K562 (cell line): Measurements from ENCODE around the gene CDK4.

Experiments used
- CTCF ChIP-seq, 3 experiments: IDR thresholded peaks in 2 of 3; conservative IDR thresholded peaks in 1 of 3; 2 replicates each; pipeline ENCODE4 v1.5.1; 2011 to 2012; ENCODE audit warnings: low read length in 3 of 3, mild to moderate bottlenecking in 3 of 3, control low read depth in 2 of 3, improper control_type of control experiment in 1 of 3, inconsistent platforms in 1 of 3, low read depth in 1 of 3, mixed read lengths in 1 of 3, moderate library complexity in 1 of 3; ENCODE audit not compliant: insufficient read depth in 2 of 3
- KDM1A ChIP-seq, 2 experiments: fragments of 450-650 bp; IDR thresholded peaks; 2 replicates each; pipeline ENCODE4 v1.6.1; 2016; ENCODE audit warnings: mild to moderate bottlenecking in 2 of 2
- MYNN ChIP-seq, 2 experiments: sonication (generic); formaldehyde crosslinking in 1 of 2; IDR thresholded peaks; 2 replicates each; pipeline versions ENCODE4 v1.5.0 to v1.6.1; 2016 to 2020; ENCODE audit warnings: antibody characterized with exemption in 1 of 2, missing genetic modification reagents in 1 of 2
- NRF1 ChIP-seq, 2 experiments: fragments of 450-650 bp; IDR thresholded peaks in 1 of 2; conservative IDR thresholded peaks in 1 of 2; 2 replicates each; pipeline ENCODE4 v1.6.1; 2014; ENCODE audit warnings: mild to moderate bottlenecking in 2 of 2
- PKNOX1 ChIP-seq: fragments of 450-650 bp; IDR thresholded peaks from 2 replicates; pipeline ENCODE4 v1.6.1; 2016
- POLR2AphosphoS5 ChIP-seq: IDR thresholded peaks from 2 replicates; pipeline ENCODE4 v1.6.1; 2011; ENCODE audit warnings: mild to moderate bottlenecking, low read depth, low read length, moderate library complexity; ENCODE audit not compliant: control insufficient read depth, insufficient read depth
- SMC3 ChIP-seq: conservative IDR thresholded peaks from 2 replicates; pipeline ENCODE4 v1.6.1; 2011; ENCODE audit warnings: low read depth, low read length, improper control_type of control experiment; ENCODE audit not compliant: insufficient read depth
- ZBED1 ChIP-seq: IDR thresholded peaks from 2 replicates; pipeline ENCODE4 v1.6.1; 2014

GRCh38 chr12:57777911-57778310 lies 25.8 kb upstream of the CDK4 start:
- TF ChIP-seq NRF1 (conservative IDR thresholded peaks at IDR 0.05 in 1 of 2, IDR thresholded peaks at IDR 0.05 in 1 of 2) = no peak
- TF ChIP-seq MYNN (IDR thresholded peaks at IDR 0.05) = no peak
- TF ChIP-seq MYNN (CRISPR knock-in tag; IDR thresholded peaks at IDR 0.05) = no peak
- TF ChIP-seq ZBED1 = no peak
- no peak for TF ChIP-seq CTCF (IDR thresholded peaks at IDR 0.05 in 2 of 3, conservative IDR thresholded peaks at IDR 0.05 in 1 of 3; ENCODE audit: insufficient read depth in 2 of 3, low read depth in 1 of 3, low read length in 3 of 3)
- TF ChIP-seq SMC3 = no peak
- no peak for TF ChIP-seq POLR2AphosphoS5
- no peak for TF ChIP-seq PKNOX1
- no peak for TF ChIP-seq KDM1A (IDR thresholded peaks at IDR 0.05)
